SK-N-MC (cell line): ENCODE data around the gene FUOM.

Experiments
- EZH2 ChIP-seq: fragments of 200-600 bp; sonication (generic); IDR thresholded peaks from one replicate; pipeline ENCODE4 v1.6.1; 2017; ENCODE audit warnings: antibody characterized with exemption
- POLR2AphosphoS5 ChIP-seq: IDR thresholded peaks from 2 replicates; pipeline ENCODE4 v1.6.1; 2012; ENCODE audit warnings: mild to moderate bottlenecking, low read depth, low read length, borderline replicate concordance

DNA sequence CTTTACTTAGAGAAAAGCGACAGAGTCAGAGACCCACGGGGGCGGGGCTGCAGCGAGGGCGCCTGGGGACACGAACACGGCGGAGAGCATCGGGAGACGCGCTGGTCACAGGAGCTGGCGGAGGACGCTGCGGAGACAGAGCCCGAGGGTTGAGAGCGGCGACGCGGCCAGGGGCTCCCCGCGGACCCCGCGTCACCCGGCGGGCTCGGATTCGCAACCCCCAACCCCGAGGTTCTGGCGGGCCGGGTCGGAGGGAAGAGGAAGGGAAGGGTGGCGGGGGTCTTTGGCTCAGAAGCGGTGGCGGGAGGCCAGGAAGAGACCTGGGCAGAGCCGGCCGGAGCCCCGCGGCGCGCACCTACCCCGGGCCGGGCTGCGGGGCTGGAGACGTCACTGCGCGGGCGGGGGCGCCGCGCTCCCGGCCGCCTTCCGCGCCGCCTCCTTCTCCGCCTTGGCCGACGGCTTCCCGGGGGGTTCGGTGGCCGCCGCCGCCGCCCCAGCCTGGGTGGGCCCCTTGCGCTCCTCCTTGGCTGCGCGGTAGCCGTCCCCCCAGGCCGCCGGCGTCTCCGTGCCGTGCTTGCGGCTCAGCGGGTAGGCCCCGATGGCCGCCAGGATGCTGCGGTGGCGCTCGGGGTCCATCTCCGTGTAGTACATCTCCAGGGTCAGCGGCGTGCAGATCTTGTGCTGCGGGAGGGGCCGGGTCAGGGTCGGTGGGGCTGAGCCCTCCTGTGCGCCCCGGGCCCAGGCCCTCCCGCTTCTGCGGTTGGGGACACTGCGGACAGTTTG lies 32.2 kb downstream of the FUOM start:
- no peak for TF ChIP-seq POLR2AphosphoS5
- no peak for TF ChIP-seq EZH2
